Activated CD4-positive, alpha-beta T cell treated with anti-CD3 and anti-CD28 coated beads, Interleukin-2, amount 50 U/mL, for 48 hours (primary cell): ENCODE measurements around the gene TBX10.
"Not testable (repeated sequence)": the region's sequence is repeated elsewhere in the genome, so short reads cannot be mapped to it uniquely, and the experiment has no call there.

Experiments
- DNase-seq, 2 experiments: peaks; one replicate each; pipeline ENCODE4 v3.0.0-alpha.2; 2020

The TBX10 gene

DNA sequence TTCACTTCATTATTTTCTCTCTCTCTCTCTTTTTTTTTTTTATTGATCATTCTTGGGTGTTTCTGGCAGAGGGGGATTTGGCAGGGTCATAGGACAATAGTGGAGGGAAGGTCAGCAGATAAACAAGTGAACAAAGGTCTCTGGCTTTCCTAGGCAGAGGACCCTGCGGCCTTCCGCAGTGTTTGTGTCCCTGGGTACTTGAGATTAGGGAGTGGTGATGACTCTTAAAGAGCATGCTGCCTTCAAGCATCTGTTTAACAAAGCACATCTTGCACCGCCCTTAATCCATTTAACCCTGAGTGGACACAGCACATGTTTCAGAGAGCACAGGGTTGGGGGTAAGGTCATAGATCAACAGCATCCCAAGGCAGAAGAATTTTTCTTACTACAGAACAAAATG is 42.1 kb downstream of the TBX10 start:
- DNase-seq, result not testable (repeated sequence)

DNA sequence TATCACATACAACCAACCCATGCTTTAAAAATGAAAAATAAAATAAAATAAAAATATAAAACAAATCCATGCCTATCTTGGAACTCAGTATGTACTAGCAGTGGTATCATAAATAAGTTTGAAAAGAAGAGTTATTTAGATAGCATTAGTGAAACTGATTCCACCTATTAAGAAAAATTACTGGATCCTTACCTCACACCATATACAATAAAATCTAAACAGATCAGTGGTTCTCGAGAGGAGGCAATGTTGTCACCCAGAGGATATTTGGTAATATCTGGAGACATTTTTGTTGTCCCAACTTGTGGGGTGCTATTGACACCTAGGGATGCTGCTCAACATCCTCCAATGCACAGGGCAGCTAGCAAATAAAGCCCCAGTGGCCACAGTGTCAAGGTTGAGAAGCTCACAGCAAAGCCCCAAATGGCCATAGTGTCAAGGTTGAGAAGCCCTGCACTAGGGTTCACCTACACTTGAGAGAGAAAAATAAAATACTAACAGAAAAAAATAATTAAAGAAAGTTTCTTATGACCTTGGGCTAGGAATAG is 42.7 kb downstream of the TBX10 start:
- no peak for DNase-seq

GRCh38 chr11:67594480-67594879 is 45.1 kb downstream of the TBX10 start:
- DNase-seq, result no peak

- DNase-seq, result no peak
These were observed 46.0 kb downstream of the TBX10 start for GRCh38 chr11:67593565-67593905.

DNA sequence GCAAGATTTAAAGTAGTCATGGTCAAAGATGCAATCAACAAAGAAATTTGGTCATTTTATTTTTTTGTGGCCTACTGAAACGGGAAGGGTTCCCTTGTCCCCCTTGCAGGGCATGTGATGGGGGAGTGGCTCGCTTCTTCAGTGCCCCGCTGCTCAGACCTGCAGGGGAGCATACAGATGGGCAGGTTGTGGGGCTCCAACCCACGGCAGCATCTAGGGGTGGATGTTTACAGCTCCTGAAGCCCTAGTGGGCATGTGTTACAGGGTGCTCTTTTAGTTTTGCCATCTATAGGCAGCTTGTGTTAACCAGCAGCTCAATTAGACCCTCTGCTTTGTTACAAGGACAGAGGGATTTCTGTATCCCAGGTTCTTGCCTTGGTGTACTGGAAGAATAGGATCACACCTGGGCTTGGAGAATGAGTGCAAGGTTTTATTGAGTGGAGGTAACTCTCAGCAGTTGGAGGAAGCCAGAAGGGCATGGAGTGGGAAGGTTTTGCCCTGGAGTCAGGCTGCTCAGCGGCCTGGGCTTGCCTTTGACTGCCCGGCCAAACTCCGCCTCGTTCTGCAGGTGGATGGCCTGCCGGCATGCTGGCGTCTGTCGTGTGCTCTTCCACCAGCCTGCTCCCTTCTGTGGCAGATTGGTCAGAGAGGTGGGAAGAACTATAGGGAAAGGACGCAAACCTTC is 46.5 kb downstream of the TBX10 start:
- no peak for DNase-seq

DNA sequence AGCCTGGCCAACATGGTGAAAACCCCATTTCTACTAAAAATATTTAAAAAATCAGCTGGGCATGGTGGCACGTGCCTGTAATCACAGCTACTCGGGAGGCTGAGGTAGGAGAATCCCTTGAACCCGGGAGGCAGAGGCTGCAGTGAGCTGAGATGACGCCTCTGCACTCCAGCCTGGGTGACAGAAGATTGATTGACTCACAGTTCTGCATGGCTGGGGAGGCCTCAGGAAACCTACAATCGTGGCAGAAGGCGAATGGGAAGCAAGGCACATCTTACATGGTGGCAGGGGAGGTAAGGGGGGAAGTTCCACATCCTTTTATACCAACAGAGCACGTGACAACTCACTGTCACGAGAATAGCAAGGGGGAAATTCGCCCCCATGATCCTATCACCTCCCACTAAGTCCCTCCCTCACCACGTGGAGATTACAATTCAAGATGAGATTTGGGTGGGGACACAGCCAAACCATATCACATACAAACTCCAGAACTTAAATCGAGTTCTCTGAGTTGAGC is 50.6 kb downstream of the TBX10 start:
- DNase-seq, result not testable (repeated sequence)

GRCh38 chr11:67588136-67588503 is 51.4 kb downstream of the TBX10 start:
- DNase-seq, result no peak

- no peak for DNase-seq
These were observed 52.9 kb downstream of the TBX10 start for GRCh38 chr11:67586568-67587250.

GRCh38 chr11:67585911-67586310 is 53.7 kb downstream of the TBX10 start:
- no peak for DNase-seq

GRCh38 chr11:67584881-67585873 is 54.4 kb downstream of the TBX10 start:
- DNase-seq, result no peak

DNA sequence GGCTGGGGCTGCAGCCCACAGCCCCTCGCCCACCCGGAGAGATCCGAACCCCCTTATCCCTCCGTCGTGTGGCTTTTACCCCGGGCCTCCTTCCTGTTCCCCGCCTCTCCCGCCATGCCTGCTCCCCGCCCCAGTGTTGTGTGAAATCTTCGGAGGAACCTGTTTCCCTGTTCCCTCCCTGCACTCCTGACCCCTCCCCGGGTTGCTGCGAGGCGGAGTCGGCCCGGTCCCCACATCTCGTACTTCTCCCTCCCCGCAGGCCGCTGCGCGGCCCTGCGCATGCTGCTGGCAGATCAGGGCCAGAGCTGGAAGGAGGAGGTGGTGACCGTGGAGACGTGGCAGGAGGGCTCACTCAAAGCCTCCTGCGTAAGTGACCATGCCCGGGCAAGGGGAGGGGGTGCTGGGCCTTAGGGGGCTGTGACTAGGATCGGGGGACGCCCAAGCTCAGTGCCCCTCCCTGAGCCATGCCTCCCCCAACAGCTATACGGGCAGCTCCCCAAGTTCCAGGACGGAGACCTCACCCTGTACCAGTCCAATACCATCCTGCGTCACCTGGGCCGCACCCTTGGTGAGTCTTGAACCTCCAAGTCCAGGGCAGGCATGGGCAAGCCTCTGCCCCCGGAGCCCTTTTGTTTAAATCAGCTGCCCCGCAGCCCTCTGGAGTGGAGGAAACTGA is 55.2 kb downstream of the TBX10 start:
- DNase-seq, result peak; percentile 44 to 56

GRCh38 chr11:67583247-67584204 is 56.0 kb downstream of the TBX10 start, which contains the start of gene GSTP1:
GSTP1 (plus strand) TSS chr11:67583812; CDS start chr11:67583844, 32 bp downstream.
- peak; percentile 85 to 88 for DNase-seq

- DNase-seq, result no peak
These were observed 57.6 kb downstream of the TBX10 start for GRCh38 chr11:67582011-67582410.

DNA sequence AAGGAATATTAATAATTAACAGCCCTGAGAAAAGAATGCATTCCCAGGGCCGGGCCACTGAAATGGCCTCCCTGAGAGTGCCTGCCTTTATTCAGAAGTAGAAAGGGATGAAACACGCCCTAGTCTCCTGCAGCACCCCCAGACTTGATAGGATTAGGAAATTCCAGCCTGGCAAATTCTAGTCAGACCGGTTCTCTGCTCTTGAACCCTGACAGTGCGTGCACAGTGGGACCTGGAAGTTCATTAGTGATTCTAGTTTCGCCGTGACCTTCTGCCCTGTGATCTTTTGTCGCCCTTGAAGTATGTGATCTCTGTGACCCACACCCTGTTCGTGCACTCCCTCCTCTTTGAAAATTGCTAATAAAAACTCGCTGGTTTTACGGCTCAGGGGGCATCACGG is 58.1 kb downstream of the TBX10 start:
- no peak for DNase-seq
